ENCODE measurements around the gene ENC1.

The ENC1 gene

GRCh38 chr5:74634611-74635286, 5.8 kb downstream of the ENC1 start:
- H3K4me1 ChIP-seq (ENCODE audit: low read depth, poor library complexity, severe bottlenecking), result peaks cover 27% of the 10 kb centered on the region
- no peak overlapping the region for H3K27ac ChIP-seq
- no peak overlapping the region for H3K4me2 ChIP-seq
- H3K36me3 ChIP-seq (ENCODE audit: insufficient read depth), result peaks cover 19% of the 10 kb centered on the region; the same call in 1 of the 2 replicates
- H2AFZ ChIP-seq (ENCODE audit: low read depth), result no peak overlapping the region
- no peaks in the 10 kb centered on the region for H3K27me3 ChIP-seq (ENCODE audit: insufficient read depth, low read depth)
- H3K79me2 ChIP-seq (ENCODE audit: insufficient read depth, low read depth), result peaks cover 95% of the 10 kb centered on the region
- H3K4me3 ChIP-seq (IDR thresholded peaks at IDR 0.05; ENCODE audit: insufficient read depth, low read depth, low read length), result no peak overlapping the region
- no peak overlapping the region for H3K9ac ChIP-seq
- H4K20me1 ChIP-seq (ENCODE audit: insufficient read depth), result peaks cover 50% of the 10 kb centered on the region
- TF ChIP-seq CTCF (conservative IDR thresholded peaks at IDR 0.05; ENCODE audit: low read depth, low read length), result no peak

- H2AFZ ChIP-seq (ENCODE audit: low read depth), result no peak overlapping the region
- no peaks in the 10 kb centered on the region for H3K27me3 ChIP-seq (ENCODE audit: insufficient read depth, low read depth)
- H3K36me3 ChIP-seq (ENCODE audit: insufficient read depth), result peaks cover 19% of the 10 kb centered on the region; the same call in 1 of the 2 replicates
- H3K4me3 ChIP-seq (IDR thresholded peaks at IDR 0.05; ENCODE audit: insufficient read depth, low read depth, low read length), result no peak overlapping the region
- peaks cover 42% of the 10 kb centered on the region for H4K20me1 ChIP-seq (ENCODE audit: insufficient read depth)
- no peak overlapping the region for H3K9ac ChIP-seq
- H3K4me1 ChIP-seq (ENCODE audit: low read depth, poor library complexity, severe bottlenecking), result peaks cover 27% of the 10 kb centered on the region
- no peak overlapping the region for H3K4me2 ChIP-seq
- TF ChIP-seq CTCF (conservative IDR thresholded peaks at IDR 0.05; ENCODE audit: low read depth, low read length), result no peak
- H3K27ac ChIP-seq, result no peak overlapping the region
- peaks cover 84% of the 10 kb centered on the region for H3K79me2 ChIP-seq (ENCODE audit: insufficient read depth, low read depth)
Measured at GRCh38 chr5:74633695-74634094, 6.8 kb downstream of the ENC1 start.

DNA sequence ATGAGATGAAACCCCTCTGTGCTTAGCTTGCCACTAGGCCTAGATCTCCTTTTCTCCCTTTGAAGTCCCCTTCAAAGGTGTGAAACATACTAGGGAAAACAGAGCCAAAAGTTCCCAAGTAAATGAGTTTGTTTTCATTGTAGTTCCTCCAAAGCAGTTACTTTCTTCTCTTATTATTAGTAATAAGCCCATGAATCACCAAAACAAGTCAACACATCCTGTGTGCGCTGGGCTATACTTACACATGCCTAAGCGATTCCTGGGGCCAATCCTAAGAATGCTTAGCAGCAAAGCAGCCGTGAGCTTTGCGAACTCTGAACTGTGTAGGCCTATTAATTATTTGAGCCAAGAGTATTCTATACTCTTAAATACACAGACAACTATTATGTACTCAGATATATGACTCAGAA, 7.6 kb downstream of the ENC1 start:
- Histone ChIP-seq H4K20me1 (ENCODE audit: insufficient read depth) (peaks cover 35% of the 10 kb centered on the region), H3K27me3 (ENCODE audit: insufficient read depth, low read depth) (no peaks in the 10 kb centered on the region), H3K4me2 (no peak overlapping the region), H3K9ac (no peak overlapping the region), H3K4me3 (IDR thresholded peaks at IDR 0.05; ENCODE audit: insufficient read depth, low read depth, low read length) (no peak overlapping the region), H3K36me3 (ENCODE audit: insufficient read depth) (peaks cover 19% of the 10 kb centered on the region; the same call in 1 of the 2 replicates), H3K79me2 (ENCODE audit: insufficient read depth, low read depth) (peaks cover 77% of the 10 kb centered on the region), H3K4me1 (ENCODE audit: low read depth, poor library complexity, severe bottlenecking) (peaks cover 24% of the 10 kb centered on the region), H2AFZ (ENCODE audit: low read depth) (no peak overlapping the region), H3K27ac (no peak overlapping the region)
- no peak for TF ChIP-seq CTCF (conservative IDR thresholded peaks at IDR 0.05; ENCODE audit: low read depth, low read length)

GRCh38 chr5:74631081-74631953, 9.2 kb downstream of the ENC1 start:
- peaks cover 25% of the 10 kb centered on the region for H4K20me1 ChIP-seq (ENCODE audit: insufficient read depth)
- H3K4me2 ChIP-seq, result no peak overlapping the region
- H3K36me3 ChIP-seq (ENCODE audit: insufficient read depth), result peaks cover 19% of the 10 kb centered on the region; the same call in 1 of the 2 replicates
- no peak for TF ChIP-seq CTCF (conservative IDR thresholded peaks at IDR 0.05; ENCODE audit: low read depth, low read length)
- H3K27me3 ChIP-seq (ENCODE audit: insufficient read depth, low read depth), result no peaks in the 10 kb centered on the region
- H3K4me1 ChIP-seq (ENCODE audit: low read depth, poor library complexity, severe bottlenecking), result peaks cover 7% of the 10 kb centered on the region
- H3K9ac ChIP-seq, result no peak overlapping the region
- H3K4me3 ChIP-seq (IDR thresholded peaks at IDR 0.05; ENCODE audit: insufficient read depth, low read depth, low read length), result no peak overlapping the region
- H3K27ac ChIP-seq, result no peak overlapping the region
- H2AFZ ChIP-seq (ENCODE audit: low read depth), result no peak overlapping the region
- peaks cover 61% of the 10 kb centered on the region for H3K79me2 ChIP-seq (ENCODE audit: insufficient read depth, low read depth)

All from KMS-11 (cell line).